Measurements from ENCODE around the gene TPRKB.
A peak's percentile ranks its signal among the peaks of the same experiment; 100 is the strongest.
"Not testable (repeated sequence)": the region's sequence is repeated elsewhere in the genome, so short reads cannot be mapped to it uniquely, and the experiment has no call there.

Gene TPRKB

GRCh38 chr2:73736855-73737779 lies at the start of gene TPRKB:
TSS of gene TPRKB (minus strand) at chr2:73737345. CDS start at chr2:73734569, 2,776 bp downstream.
- DNase-seq (ENCODE audit: low spot score) = peak; percentile 95
- TF ChIP-seq, protein P1, sequence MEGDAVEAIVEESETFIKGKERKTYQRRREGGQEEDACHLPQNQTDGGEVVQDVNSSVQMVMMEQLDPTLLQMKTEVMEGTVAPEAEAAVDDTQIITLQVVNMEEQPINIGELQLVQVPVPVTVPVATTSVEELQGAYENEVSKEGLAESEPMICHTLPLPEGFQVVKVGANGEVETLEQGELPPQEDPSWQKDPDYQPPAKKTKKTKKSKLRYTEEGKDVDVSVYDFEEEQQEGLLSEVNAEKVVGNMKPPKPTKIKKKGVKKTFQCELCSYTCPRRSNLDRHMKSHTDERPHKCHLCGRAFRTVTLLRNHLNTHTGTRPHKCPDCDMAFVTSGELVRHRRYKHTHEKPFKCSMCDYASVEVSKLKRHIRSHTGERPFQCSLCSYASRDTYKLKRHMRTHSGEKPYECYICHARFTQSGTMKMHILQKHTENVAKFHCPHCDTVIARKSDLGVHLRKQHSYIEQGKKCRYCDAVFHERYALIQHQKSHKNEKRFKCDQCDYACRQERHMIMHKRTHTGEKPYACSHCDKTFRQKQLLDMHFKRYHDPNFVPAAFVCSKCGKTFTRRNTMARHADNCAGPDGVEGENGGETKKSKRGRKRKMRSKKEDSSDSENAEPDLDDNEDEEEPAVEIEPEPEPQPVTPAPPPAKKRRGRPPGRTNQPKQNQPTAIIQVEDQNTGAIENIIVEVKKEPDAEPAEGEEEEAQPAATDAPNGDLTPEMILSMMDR (IDR thresholded peaks at IDR 0.05; ENCODE audit: extremely low read depth, missing control alignments) = no peak

DNA sequence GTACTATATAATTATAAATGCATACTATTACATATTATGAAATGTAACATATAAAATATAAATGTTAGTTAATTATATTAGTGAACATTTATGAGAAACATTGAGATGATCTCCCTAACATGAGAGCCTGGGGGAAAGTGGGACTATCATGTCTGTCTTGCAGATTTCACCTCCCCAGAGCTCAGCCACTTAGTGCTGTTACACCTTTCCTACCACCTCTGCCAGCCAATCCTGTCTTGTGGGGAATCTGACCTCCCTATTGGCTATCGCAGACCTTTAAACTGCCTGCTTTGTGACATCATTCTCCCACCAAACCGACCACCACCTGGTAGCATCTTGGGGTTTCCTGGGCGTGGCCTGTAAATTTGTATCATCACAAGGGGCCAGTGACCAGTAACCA lies 46.7 kb upstream of the TPRKB start, which contains the start of gene C2orf78:
Gene C2orf78, plus strand, starts transcription at position 301 of the 400 bp plus-strand sequence. CDS start 127 bp downstream, outside the sequence.
- not testable (repeated sequence) for DNase-seq (ENCODE audit: low spot score)

- DNase-seq (ENCODE audit: low spot score) = not testable (repeated sequence)
These were observed 46.3 kb upstream of the TPRKB start for GRCh38 chr2:73783402-73783801.

DNA sequence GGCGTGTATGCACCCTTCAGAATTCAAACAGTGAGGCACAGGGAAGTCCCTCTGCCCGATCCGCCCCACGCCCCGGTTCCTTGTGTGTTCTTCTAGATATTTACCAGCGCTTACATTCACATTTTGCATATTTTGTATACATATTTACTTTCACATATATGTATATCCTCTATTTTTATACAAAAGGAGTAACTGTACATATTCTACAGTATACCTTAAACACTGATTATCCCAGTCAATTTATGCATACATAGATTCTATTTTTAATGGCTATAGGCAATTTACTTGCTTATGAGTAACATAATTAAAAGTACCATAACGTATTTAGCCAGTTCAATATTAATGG lies 43.1 kb upstream of the TPRKB start:
- TF ChIP-seq, protein P1 (IDR thresholded peaks at IDR 0.05; ENCODE audit: extremely low read depth, missing control alignments) = no peak
- DNase-seq (ENCODE audit: low spot score) = no peak

DNA sequence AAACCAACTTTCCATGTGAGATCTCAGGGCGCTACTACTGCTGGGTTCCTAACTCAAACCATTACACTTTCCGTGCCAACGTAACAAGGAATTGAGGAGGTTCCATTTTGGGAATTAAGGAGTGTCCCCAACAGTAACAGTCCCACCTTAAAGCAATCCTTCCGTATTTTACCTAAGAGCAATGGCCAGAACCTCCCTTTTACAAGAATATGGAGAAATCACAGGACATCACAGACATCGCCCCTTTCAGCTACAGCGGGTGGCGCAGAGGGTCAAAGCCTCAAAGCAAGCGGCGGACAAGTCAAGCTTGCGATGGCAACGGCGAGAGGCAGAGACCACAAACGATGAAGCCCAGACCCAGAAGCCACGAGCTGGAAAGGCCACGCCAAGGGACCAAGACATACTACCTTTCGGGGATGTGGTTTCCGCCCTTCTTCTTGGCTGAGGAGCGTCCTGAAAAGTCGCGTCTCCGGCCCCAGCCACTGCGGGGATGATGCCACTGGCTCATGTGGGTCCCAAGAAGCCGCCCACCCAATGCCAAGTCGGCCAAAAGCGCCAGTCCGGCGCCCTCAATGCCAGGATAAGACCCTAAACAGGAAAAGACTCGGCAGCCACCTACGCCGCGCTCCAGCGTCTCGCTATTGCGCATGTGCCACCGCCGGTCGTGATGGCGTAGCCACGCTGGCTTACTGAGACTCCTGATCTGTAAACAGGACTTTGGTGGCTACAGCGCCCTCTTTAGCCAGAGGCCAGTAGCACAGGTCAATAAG lies 42.5 kb upstream of the TPRKB start, which contains the start of gene DUSP11:
Gene DUSP11, minus strand, starts transcription at position 637 of the 770 bp plus-strand sequence. Its CDS starts 129 bp downstream, at position 508.
- TF ChIP-seq, protein P1 (IDR thresholded peaks at IDR 0.05; ENCODE audit: extremely low read depth, missing control alignments) = peak; percentile 75
- peak; percentile 92 for DNase-seq (ENCODE audit: low spot score)

DNA sequence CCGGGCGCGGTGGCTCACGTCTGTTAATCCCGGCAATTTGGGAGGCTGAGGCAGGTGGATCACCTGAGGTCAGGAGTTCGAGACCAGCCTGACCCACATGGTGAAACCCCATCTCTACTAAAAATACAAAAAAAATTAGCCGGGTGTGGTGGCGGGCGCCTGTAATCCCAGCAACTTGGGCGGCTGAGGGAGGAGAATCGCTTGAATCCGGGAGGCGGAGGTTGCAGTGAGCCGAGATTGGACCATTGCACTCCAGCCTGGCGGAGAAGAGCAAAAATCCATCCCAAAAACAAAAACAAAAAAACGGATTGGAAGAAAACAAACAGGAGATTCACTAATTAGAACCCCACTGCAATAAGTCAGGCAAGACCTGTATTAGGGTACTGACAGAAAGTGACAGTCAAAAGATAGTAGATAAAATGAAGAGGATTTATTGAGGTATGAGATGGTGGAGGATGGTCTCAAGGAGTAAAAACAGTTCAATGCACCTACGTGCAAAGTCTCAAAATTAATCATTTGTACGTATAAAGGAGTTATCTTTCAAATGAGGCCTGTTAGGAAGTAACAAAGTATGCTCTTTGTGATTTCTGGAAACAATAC lies 41.8 kb upstream of the TPRKB start:
- DNase-seq (ENCODE audit: low spot score) = not testable (repeated sequence)

DNA sequence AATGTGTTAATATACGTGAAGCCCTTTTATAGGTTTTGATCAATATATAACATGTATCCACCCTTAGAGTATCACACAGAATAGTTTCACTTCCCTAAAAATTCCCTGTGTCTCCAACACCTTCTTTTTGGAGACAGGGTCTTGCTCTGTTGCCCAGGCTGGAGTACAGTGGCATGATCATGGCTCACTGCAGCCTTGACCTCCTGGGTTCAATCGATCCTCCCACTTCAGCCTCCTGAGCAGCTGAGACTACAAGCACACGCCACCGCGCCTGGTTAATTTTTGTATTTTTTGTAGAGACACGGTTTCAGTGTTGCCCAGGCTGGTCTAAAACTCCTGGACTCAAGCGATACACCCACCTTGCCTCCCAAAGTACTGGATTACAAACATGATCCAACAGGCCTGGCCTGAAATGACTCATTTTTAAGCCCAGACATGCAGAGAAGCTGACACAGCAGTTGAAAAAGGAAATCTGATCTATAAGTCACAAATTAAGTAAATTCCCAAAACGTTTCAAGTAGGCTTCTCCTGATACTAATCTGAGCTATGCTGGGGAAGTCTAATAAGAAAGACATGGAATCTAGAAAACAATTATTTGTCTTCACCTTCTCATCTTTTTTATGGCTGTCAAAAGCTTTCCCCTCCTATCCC lies 39.8 kb upstream of the TPRKB start:
- TF ChIP-seq, protein P1 (IDR thresholded peaks at IDR 0.05; ENCODE audit: extremely low read depth, missing control alignments) = no peak

DNA sequence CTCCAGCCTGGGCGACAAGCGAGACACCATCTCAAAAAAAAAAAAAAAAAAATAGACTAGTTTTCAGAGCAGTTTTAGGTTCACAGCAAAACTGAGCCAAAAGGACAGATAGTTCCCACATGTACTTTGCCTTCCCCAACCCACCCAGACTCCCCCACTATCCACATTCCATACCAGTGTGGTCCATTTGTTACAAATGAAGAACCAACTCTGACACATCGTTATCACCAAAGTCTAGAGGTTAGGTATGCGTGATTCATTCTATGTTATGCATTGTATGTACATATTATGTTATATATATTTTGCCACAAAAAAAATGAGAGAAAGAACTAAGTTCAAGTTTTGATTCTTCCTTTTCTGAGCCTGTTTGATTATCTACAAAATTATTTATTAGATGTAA lies 39.2 kb upstream of the TPRKB start:
- TF ChIP-seq, protein P1 (IDR thresholded peaks at IDR 0.05; ENCODE audit: extremely low read depth, missing control alignments) = no peak
- no peak for DNase-seq (ENCODE audit: low spot score)

More for the DNA sequence above, 39.8 kb upstream of the TPRKB start:
- DNase-seq (ENCODE audit: low spot score) = no peak
